Activated naive CD4-positive, alpha-beta T cell (primary cell): ENCODE data around the gene MRPL11.
A peak's percentile ranks its signal among the peaks of the same experiment; 100 is the strongest.
"Not testable (repeated sequence)": the region's sequence is repeated elsewhere in the genome, so short reads cannot be mapped to it uniquely, and the experiment has no call there.

Experiments used
- DNase-seq, 4 experiments: peaks; one replicate each; lab custom pipeline; 2025; lab: John Stamatoyannopoulos, UW

MRPL11 gene

GRCh38 chr11:66431287-66431686 lies 7.4 kb downstream of the MRPL11 start:
- not testable (repeated sequence) for DNase-seq

GRCh38 chr11:66429983-66430602 lies 8.6 kb downstream of the MRPL11 start:
- peak; percentile 47 to 61 (median 58) for DNase-seq

GRCh38 chr11:66428933-66429332 lies 9.7 kb downstream of the MRPL11 start:
- no peak for DNase-seq

GRCh38 chr11:66426314-66426713 lies 12.3 kb downstream of the MRPL11 start:
- DNase-seq: no peak

- DNase-seq: peak; percentile 78 to 88 (median 86)
These were observed 17.0 kb downstream of the MRPL11 start for GRCh38 chr11:66421492-66422205.

- DNase-seq: no peak
These were observed 17.8 kb downstream of the MRPL11 start, which contains the start of gene NPAS4 for GRCh38 chr11:66420671-66421476. TSS of gene NPAS4 (plus strand) at chr11:66421035. CDS start at chr11:66421180, 145 bp downstream.

GRCh38 chr11:66419825-66420224 lies 18.8 kb downstream of the MRPL11 start:
- no peak for DNase-seq

GRCh38 chr11:66418986-66419308 lies 19.7 kb downstream of the MRPL11 start:
- no peak for DNase-seq

- peak in 3 of 4 experiments; percentile 22 to 34 (median 29) for DNase-seq
These were observed 20.3 kb downstream of the MRPL11 start for GRCh38 chr11:66418168-66418985.

GRCh38 chr11:66417000-66417399 lies 21.6 kb downstream of the MRPL11 start:
- no peak for DNase-seq

GRCh38 chr11:66415423-66415822 lies 23.2 kb downstream of the MRPL11 start:
- DNase-seq: no peak

GRCh38 chr11:66414120-66414934 lies 24.3 kb downstream of the MRPL11 start:
- DNase-seq: no peak

- DNase-seq: no peak
These were observed 25.5 kb downstream of the MRPL11 start for GRCh38 chr11:66413167-66413566.

- DNase-seq: no peak
These were observed 26.5 kb downstream of the MRPL11 start for GRCh38 chr11:66412110-66412509.

GRCh38 chr11:66411323-66411722 lies 27.3 kb downstream of the MRPL11 start:
- no peak for DNase-seq

- no peak for DNase-seq
These were observed 28.5 kb downstream of the MRPL11 start for GRCh38 chr11:66410191-66410590.

GRCh38 chr11:66409226-66409625 lies 29.4 kb downstream of the MRPL11 start:
- no peak for DNase-seq

- DNase-seq: peak; percentile 94 to 96 (median 96)
These were observed 30.0 kb downstream of the MRPL11 start for GRCh38 chr11:66408488-66409214.

GRCh38 chr11:66407651-66408050 lies 31.0 kb downstream of the MRPL11 start:
- no peak for DNase-seq

- no peak for DNase-seq
These were observed 44.7 kb downstream of the MRPL11 start for GRCh38 chr11:66393954-66394353.
